ENCODE results near the gene DEUP1. TPM values are rescaled to one million over a fixed set of nuclear protein-coding genes. Genes with fewer than 3 reads are reported as not detected.

The DEUP1 gene
- total and polyA plus RNA-seq, 2 donors (not counting 1 experiment from before 2014, with no cell fraction given): not detected

DNA sequence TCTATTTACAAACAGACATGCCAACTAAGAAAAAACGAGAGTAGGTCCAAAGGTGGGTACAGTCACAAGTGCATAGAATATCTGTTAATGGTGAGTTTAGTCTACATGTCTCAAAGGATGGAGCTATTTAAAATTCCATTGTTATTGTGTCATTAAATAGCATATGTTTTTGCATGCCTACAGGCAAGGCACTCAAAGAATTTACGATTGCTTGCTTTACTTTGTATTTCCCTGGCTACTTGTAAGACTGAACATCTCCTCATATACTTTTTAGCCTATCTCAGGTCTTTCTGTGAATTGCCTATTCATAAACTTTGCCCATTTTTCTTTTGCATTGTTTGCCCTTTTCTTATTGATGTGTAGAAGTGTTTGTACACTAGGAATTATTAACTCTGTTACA is 39.7 kb downstream of the DEUP1 start:
- H3K4me1 ChIP-seq (ENCODE audit: control insufficient read depth in 2 of 2, insufficient read depth in 2 of 2, low read length in 2 of 2): no peaks in the 10 kb centered on the region
- no peak overlapping the region for H2AFZ ChIP-seq (ENCODE audit: insufficient read depth, low read depth, low read length, poor library complexity, severe bottlenecking)
- H4K20me1 ChIP-seq (ENCODE audit: control insufficient read depth, insufficient read depth, low read length, poor library complexity, severe bottlenecking): no peaks in the 10 kb centered on the region
- H3K9me3 ChIP-seq (ENCODE audit: control extremely low read depth in 1 of 3, control insufficient read depth in 2 of 3, insufficient read depth in 1 of 3, low read length in 2 of 3): no peaks in the 10 kb centered on the region
- H3K4me2 ChIP-seq (replicated peaks; ENCODE audit: low read depth, low read length, poor library complexity, severe bottlenecking): no peak overlapping the region
- TF ChIP-seq, protein P1, sequence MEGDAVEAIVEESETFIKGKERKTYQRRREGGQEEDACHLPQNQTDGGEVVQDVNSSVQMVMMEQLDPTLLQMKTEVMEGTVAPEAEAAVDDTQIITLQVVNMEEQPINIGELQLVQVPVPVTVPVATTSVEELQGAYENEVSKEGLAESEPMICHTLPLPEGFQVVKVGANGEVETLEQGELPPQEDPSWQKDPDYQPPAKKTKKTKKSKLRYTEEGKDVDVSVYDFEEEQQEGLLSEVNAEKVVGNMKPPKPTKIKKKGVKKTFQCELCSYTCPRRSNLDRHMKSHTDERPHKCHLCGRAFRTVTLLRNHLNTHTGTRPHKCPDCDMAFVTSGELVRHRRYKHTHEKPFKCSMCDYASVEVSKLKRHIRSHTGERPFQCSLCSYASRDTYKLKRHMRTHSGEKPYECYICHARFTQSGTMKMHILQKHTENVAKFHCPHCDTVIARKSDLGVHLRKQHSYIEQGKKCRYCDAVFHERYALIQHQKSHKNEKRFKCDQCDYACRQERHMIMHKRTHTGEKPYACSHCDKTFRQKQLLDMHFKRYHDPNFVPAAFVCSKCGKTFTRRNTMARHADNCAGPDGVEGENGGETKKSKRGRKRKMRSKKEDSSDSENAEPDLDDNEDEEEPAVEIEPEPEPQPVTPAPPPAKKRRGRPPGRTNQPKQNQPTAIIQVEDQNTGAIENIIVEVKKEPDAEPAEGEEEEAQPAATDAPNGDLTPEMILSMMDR (IDR thresholded peaks at IDR 0.05): no peak
- TF ChIP-seq EZH2 (IDR thresholded peaks at IDR 0.05; ENCODE audit: borderline replicate concordance, insufficient read depth, low read depth, low read length, poor library complexity, severe bottlenecking): no peak
- no peaks in the 10 kb centered on the region for H3K36me3 ChIP-seq (replicated peaks in 1 of 2; ENCODE audit: control extremely low read depth in 1 of 2, control insufficient read depth in 1 of 2, extremely low read depth in 1 of 2, insufficient read depth in 2 of 2, low read length in 1 of 2)
- no peaks in the 10 kb centered on the region for H3K79me2 ChIP-seq (ENCODE audit: control insufficient read depth, insufficient read depth, low read length)
- H3K9ac ChIP-seq (ENCODE audit: low read length): no peak overlapping the region
- Mint-ChIP-seq H3K9me3 (ENCODE audit: insufficient read depth) (no peaks in the 10 kb centered on the region), H3K4me1 (no peaks in the 10 kb centered on the region), H3K4me3 (no peak overlapping the region), H3K27ac (no peak overlapping the region), H3K27me3 (no peaks in the 10 kb centered on the region)
- DNase-seq: no peak
- POLR2A ChIA-PET: no interaction called here
- CTCF ChIA-PET: no interaction called here
- intact Hi-C loops (cut with micrococcal nuclease): no loop called here
- H3K4me3 ChIP-seq (ENCODE audit: control extremely low read depth in 1 of 5, extremely low read depth in 1 of 5, insufficient read depth in 1 of 5, low read depth in 2 of 5, low read length in 4 of 5): no peak overlapping the region
- no peak overlapping the region for H3K27ac ChIP-seq (ENCODE audit: low read length in 2 of 2)
- no CpG with 5 or more reads among the region's 2 CpGs for WGBS (ENCODE audit: insufficient coverage)
- ATAC-seq (ENCODE audit: low read depth): no peak
- H3K27me3 ChIP-seq (replicated peaks in 1 of 4; ENCODE audit: control extremely low read depth in 1 of 4, control insufficient read depth in 3 of 4, insufficient read depth in 4 of 4, low read length in 3 of 4): no peaks in the 10 kb centered on the region

DNA sequence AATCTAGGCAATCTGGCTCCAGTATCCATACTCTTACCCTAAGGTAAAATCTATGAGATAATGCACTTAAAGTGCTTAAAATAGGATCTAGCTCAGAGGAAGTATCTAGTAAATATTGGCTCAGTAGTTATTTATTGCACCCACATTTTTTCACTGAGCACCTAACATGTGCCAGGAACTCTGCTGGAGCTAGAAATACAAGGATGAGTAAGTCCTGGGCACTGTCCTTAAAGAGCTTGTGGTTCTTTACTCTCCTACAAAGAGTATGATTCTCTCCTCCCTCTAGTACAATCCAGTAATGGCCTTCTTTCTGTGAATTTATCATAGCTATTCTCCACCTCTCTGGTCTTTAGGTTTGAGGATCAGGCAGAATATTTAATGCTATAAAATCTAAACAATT is 59.2 kb downstream of the DEUP1 start:
- H3K4me3 Mint-ChIP-seq: no peak overlapping the region
- H2AFZ ChIP-seq (ENCODE audit: insufficient read depth, low read depth, low read length, poor library complexity, severe bottlenecking): no peak overlapping the region
- peaks cover 3% of the 10 kb centered on the region for H3K27me3 Mint-ChIP-seq
- DNase-seq (no peak), ATAC-seq (ENCODE audit: low read depth) (no peak)
- intact Hi-C loops (cut with micrococcal nuclease): no loop called here
- no peaks in the 10 kb centered on the region for H3K4me1 ChIP-seq (ENCODE audit: control insufficient read depth in 2 of 2, insufficient read depth in 2 of 2, low read length in 2 of 2)
- H3K9me3 Mint-ChIP-seq (ENCODE audit: insufficient read depth): no peaks in the 10 kb centered on the region
- no peak overlapping the region for H3K27ac ChIP-seq (ENCODE audit: low read length in 2 of 2)
- POLR2A ChIA-PET: no interaction called here
- H3K79me2 ChIP-seq (ENCODE audit: control insufficient read depth, insufficient read depth, low read length): no peaks in the 10 kb centered on the region
- no peaks in the 10 kb centered on the region for H3K27me3 ChIP-seq (replicated peaks in 1 of 4; ENCODE audit: control extremely low read depth in 1 of 4, control insufficient read depth in 3 of 4, insufficient read depth in 4 of 4, low read length in 3 of 4)
- no peaks in the 10 kb centered on the region for H4K20me1 ChIP-seq (ENCODE audit: control insufficient read depth, insufficient read depth, low read length, poor library complexity, severe bottlenecking)
- CTCF ChIA-PET: no interaction called here
- TF ChIP-seq EZH2 (IDR thresholded peaks at IDR 0.05; ENCODE audit: borderline replicate concordance, insufficient read depth, low read depth, low read length, poor library complexity, severe bottlenecking): no peak
- TF ChIP-seq, protein P1 (IDR thresholded peaks at IDR 0.05): no peak
- H3K9ac ChIP-seq (ENCODE audit: low read length): no peak overlapping the region
- no peaks in the 10 kb centered on the region for H3K4me1 Mint-ChIP-seq
- no peak overlapping the region for H3K4me3 ChIP-seq (ENCODE audit: control extremely low read depth in 1 of 5, extremely low read depth in 1 of 5, insufficient read depth in 1 of 5, low read depth in 2 of 5, low read length in 4 of 5)
- H3K4me2 ChIP-seq (replicated peaks; ENCODE audit: low read depth, low read length, poor library complexity, severe bottlenecking): no peak overlapping the region
- no peak overlapping the region for H3K27ac Mint-ChIP-seq
- no peaks in the 10 kb centered on the region for H3K36me3 ChIP-seq (replicated peaks in 1 of 2; ENCODE audit: control extremely low read depth in 1 of 2, control insufficient read depth in 1 of 2, extremely low read depth in 1 of 2, insufficient read depth in 2 of 2, low read length in 1 of 2)
- no peaks in the 10 kb centered on the region for H3K9me3 ChIP-seq (ENCODE audit: control extremely low read depth in 1 of 3, control insufficient read depth in 2 of 3, insufficient read depth in 1 of 3, low read length in 2 of 3)
